ENCODE measurements around the gene CATSPERB. TPM values are rescaled to one million over a fixed set of nuclear protein-coding genes. Genes with fewer than 3 reads are reported as not detected.

CATSPERB gene
- total RNA-seq, 1 donor from 2014 or later, result 0.56 TPM

DNA sequence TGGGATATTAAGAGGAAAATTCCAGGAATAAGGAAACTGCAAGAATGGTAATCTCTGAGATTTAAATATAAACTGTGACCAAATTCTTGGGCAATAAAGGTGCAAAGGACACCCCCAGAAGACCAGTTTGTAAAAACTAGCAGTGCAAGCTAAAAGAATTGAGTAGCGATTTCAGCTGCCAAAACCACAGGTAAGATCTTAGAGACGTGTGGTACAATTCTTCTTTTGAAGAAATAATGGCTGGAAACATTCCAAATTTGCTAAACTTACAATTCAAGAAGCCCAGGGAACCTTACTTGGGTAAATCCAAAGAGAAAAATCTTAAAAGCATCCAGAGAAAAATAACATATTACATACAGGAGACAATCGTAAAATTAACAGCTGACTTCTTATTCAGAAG is 12.0 kb downstream of the CATSPERB start:
- H3K27ac Mint-ChIP-seq, result no peak overlapping the region
- no peaks in the 10 kb centered on the region for H3K36me3 Mint-ChIP-seq

DNA sequence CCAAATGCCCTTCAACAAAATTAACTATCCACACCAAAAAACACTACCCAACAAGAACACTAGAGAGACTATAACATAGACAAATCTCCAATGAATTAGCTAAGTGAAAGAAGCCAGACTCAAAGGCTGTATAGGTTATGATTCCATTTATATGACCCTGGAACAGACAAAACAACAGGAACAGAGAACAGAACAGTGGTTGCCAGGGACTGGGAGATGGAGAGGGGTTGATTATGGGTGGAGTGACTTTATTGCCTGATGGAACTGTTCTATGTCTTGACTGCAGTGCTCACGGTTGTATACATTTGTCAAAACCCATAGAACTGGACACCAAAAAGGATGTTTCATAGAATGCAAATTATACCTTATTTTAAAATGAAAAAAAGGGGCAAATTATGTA is 14.9 kb downstream of the CATSPERB start:
- Mint-ChIP-seq H3K27me3 (ENCODE audit: low read depth) (peaks cover 4% of the 10 kb centered on the region), H3K4me1 (no peaks in the 10 kb centered on the region), H3K9me3 (no peaks in the 10 kb centered on the region), H3K36me3 (no peaks in the 10 kb centered on the region), H3K4me3 (no peak overlapping the region), H3K27ac (no peak overlapping the region)
- TF ChIP-seq, protein P1, sequence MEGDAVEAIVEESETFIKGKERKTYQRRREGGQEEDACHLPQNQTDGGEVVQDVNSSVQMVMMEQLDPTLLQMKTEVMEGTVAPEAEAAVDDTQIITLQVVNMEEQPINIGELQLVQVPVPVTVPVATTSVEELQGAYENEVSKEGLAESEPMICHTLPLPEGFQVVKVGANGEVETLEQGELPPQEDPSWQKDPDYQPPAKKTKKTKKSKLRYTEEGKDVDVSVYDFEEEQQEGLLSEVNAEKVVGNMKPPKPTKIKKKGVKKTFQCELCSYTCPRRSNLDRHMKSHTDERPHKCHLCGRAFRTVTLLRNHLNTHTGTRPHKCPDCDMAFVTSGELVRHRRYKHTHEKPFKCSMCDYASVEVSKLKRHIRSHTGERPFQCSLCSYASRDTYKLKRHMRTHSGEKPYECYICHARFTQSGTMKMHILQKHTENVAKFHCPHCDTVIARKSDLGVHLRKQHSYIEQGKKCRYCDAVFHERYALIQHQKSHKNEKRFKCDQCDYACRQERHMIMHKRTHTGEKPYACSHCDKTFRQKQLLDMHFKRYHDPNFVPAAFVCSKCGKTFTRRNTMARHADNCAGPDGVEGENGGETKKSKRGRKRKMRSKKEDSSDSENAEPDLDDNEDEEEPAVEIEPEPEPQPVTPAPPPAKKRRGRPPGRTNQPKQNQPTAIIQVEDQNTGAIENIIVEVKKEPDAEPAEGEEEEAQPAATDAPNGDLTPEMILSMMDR (IDR thresholded peaks at IDR 0.05; ENCODE audit: unreplicated experiment), result no peak
- no peak for DNase-seq (ENCODE audit: low spot score in 2 of 2, unreplicated experiment in 2 of 2)

More for the DNA sequence above, 12.0 kb downstream of the CATSPERB start:
- DNase-seq (ENCODE audit: low spot score in 2 of 2, unreplicated experiment in 2 of 2), result no peak
- Mint-ChIP-seq H3K4me1 (no peaks in the 10 kb centered on the region), H3K9me3 (no peaks in the 10 kb centered on the region), H3K27me3 (ENCODE audit: low read depth) (no peaks in the 10 kb centered on the region), H3K4me3 (no peak overlapping the region)
- TF ChIP-seq, protein P1 (IDR thresholded peaks at IDR 0.05; ENCODE audit: unreplicated experiment), result no peak

DNA sequence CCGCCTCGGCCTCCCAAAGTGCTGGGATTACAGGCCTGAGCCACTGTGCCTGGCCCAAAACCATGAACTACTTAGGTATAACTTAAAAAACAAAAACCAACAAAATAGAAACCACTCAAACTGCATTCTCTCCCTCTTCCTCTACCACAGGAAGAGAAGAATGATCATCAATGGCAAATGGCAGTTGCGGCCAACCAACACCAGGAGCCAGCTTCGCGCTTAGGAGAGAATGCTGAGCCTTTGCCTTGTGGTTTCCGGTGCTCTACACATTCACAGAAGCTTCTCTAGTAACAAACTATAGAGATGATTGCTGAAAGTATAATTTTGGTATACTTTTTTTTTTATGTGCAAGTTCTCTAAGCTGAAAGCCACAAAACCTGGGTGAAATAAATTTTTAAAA is 17.1 kb downstream of the CATSPERB start:
- Mint-ChIP-seq H3K9me3 (peaks cover 2% of the 10 kb centered on the region), H3K4me3 (no peak overlapping the region), H3K27ac (no peak overlapping the region), H3K36me3 (no peaks in the 10 kb centered on the region), H3K4me1 (no peaks in the 10 kb centered on the region), H3K27me3 (ENCODE audit: low read depth) (peaks cover 4% of the 10 kb centered on the region)
- TF ChIP-seq, protein P1 (IDR thresholded peaks at IDR 0.05; ENCODE audit: unreplicated experiment), result no peak
- DNase-seq (ENCODE audit: low spot score in 2 of 2, unreplicated experiment in 2 of 2), result no peak

DNA sequence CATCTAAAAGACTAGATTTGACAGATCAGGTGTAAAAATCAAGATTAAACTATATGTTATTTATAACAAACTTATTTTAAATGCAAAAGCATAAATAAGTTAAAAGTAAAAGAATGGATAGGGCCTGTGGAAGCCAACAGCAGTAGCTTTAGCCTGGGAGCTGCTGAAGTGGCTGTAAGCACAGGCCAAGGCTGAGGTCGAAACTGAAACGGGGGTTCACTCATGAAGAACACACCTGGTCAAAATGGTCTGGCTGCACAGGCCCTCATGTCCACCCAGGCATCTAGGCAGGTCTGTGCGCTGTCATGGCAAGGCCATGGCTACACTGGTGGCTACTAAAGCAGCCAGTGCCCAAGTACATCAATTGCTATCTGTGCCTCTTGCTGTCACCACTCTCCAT is 23.1 kb downstream of the CATSPERB start:
- Mint-ChIP-seq H3K9me3 (peaks cover 13% of the 10 kb centered on the region), H3K4me1 (no peaks in the 10 kb centered on the region), H3K36me3 (no peaks in the 10 kb centered on the region), H3K27me3 (ENCODE audit: low read depth) (peaks cover 4% of the 10 kb centered on the region), H3K27ac (no peak overlapping the region), H3K4me3 (no peak overlapping the region)
- TF ChIP-seq, protein P1 (IDR thresholded peaks at IDR 0.05; ENCODE audit: unreplicated experiment), result no peak
- no peak for DNase-seq (ENCODE audit: low spot score in 2 of 2, unreplicated experiment in 2 of 2)

DNA sequence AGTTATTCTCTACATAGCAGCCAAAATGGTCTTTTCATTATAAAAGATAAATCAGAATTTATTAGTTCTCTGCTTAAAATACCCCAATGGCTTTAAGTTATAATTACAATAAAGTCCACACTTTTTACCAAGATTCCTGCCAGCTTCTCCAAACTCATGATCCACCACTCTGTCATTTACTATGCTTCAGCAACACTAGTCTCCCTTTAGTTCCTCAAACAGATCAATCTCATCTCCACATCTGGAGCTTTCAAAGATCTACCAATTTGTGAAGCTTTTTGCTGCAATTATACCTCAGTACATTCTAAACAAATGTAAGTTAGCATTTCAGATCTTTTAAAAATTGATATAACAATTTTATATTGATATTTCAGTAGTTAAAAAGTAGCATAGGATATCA is 24.9 kb downstream of the CATSPERB start:
- Mint-ChIP-seq H3K9me3 (peaks cover 13% of the 10 kb centered on the region), H3K27ac (no peak overlapping the region), H3K27me3 (ENCODE audit: low read depth) (no peaks in the 10 kb centered on the region), H3K4me1 (no peaks in the 10 kb centered on the region), H3K4me3 (no peak overlapping the region), H3K36me3 (no peaks in the 10 kb centered on the region)
- DNase-seq (ENCODE audit: low spot score in 2 of 2, unreplicated experiment in 2 of 2), result no peak
- TF ChIP-seq, protein P1 (IDR thresholded peaks at IDR 0.05; ENCODE audit: unreplicated experiment), result no peak

DNA sequence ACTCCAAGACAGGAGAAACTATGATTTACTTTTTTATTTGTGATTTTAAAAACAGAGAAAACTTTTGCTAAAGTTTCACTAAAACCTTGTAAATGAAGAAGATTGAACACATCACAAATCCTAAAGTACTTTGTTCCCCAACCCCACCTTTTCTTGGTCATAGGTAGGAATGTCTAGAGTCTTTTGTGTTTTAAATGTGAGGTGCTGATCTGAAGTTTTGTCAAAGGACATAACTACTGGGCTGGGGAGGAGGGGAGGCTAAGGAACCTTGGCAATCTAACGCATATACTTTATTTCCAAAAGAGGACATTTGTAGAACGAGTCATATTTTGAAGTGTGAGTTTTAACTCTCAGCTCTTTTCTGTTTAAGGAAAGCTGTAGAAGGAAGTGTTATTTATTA is 37.2 kb downstream of the CATSPERB start:
- no peak overlapping the region for H3K4me3 Mint-ChIP-seq
- H3K27me3 Mint-ChIP-seq (ENCODE audit: low read depth), result peaks cover 11% of the 10 kb centered on the region
- H3K27ac Mint-ChIP-seq, result no peak overlapping the region
- peaks cover 24% of the 10 kb centered on the region for H3K9me3 Mint-ChIP-seq
- TF ChIP-seq, protein P1 (IDR thresholded peaks at IDR 0.05; ENCODE audit: unreplicated experiment), result no peak
- DNase-seq (ENCODE audit: low spot score in 2 of 2, unreplicated experiment in 2 of 2), result no peak
- H3K36me3 Mint-ChIP-seq, result no peaks in the 10 kb centered on the region
- no peaks in the 10 kb centered on the region for H3K4me1 Mint-ChIP-seq

All from mesothelial cell of epicardium (in vitro differentiated cells).